Fibroblast of lung (primary cell): ENCODE data around the gene CYP4F22. TPM values are rescaled to one million over a fixed set of nuclear protein-coding genes. Genes with fewer than 3 reads are reported as not detected.
"Not testable (repeated sequence)": the region's sequence is repeated elsewhere in the genome, so short reads cannot be mapped to it uniquely, and the experiment has no call there.

Source experiments
- DNase-seq, 2 donors: peaks; one replicate each; pipeline versions ENCODE4 v3.0.0 to v3.0.0-alpha.2; 2010; ENCODE audit warnings: low read depth in 2 of 2
- H2AFZ ChIP-seq: 2 replicates; pipeline ENCODE4 v1.5.1; 2012; ENCODE audit warnings: low read length, control low read depth, inconsistent platforms
- H3K27ac ChIP-seq: 2 replicates; pipeline ENCODE4 v1.5.1; 2011; ENCODE audit warnings: low read length, control low read depth; ENCODE audit not compliant: insufficient read depth
- H3K27me3 ChIP-seq: 2 replicates; pipeline ENCODE4 v1.5.1; 2011; ENCODE audit warnings: mild to moderate bottlenecking, low read length; ENCODE audit not compliant: control insufficient read depth, insufficient read depth
- H3K36me3 ChIP-seq: 2 replicates; pipeline ENCODE4 v1.5.1; 2011; ENCODE audit warnings: low read length; ENCODE audit not compliant: control insufficient read depth, insufficient read depth
- H3K4me1 ChIP-seq: 2 replicates; pipeline ENCODE4 v1.5.1; 2011; ENCODE audit warnings: low read length; ENCODE audit not compliant: control insufficient read depth, insufficient read depth; ENCODE audit errors: extremely low read depth
- H3K4me2 ChIP-seq: 2 replicates; pipeline ENCODE4 v1.5.1; 2011; ENCODE audit warnings: low read length, control low read depth; ENCODE audit not compliant: insufficient read depth; ENCODE audit errors: extremely low read depth
- H3K4me3 ChIP-seq, 4 experiments: fragments of 200-600 bp in 1 of 4; sonication (generic) in 1 of 4; replicated peaks in 1 of 4; 2 replicates each; pipeline ENCODE4 v1.5.1; 2011 to 2016; ENCODE audit warnings: low read length in 4 of 4, low read depth in 3 of 4, mild to moderate bottlenecking in 3 of 4, control low read depth in 2 of 4, inconsistent platforms in 1 of 4, mixed read lengths in 1 of 4; ENCODE audit not compliant: insufficient read depth in 1 of 4; ENCODE audit errors: control extremely low read depth in 1 of 4
- H3K79me2 ChIP-seq: 2 replicates; pipeline ENCODE4 v1.5.1; 2012; ENCODE audit warnings: mild to moderate bottlenecking, low read length, inconsistent platforms; ENCODE audit not compliant: control insufficient read depth, insufficient read depth
- H3K9ac ChIP-seq: 2 replicates; pipeline ENCODE4 v1.5.1; 2011; ENCODE audit warnings: mild to moderate bottlenecking, low read length, control low read depth; ENCODE audit not compliant: insufficient read depth
- H3K9me3 ChIP-seq: 2 replicates; pipeline ENCODE4 v1.5.1; 2012; ENCODE audit warnings: low read depth, low read length; ENCODE audit not compliant: control insufficient read depth, insufficient read depth
- H4K20me1 ChIP-seq: 2 replicates; pipeline ENCODE4 v1.5.1; 2011; ENCODE audit warnings: low read length; ENCODE audit not compliant: control insufficient read depth, insufficient read depth; ENCODE audit errors: extremely low read depth
- CTCF ChIP-seq, 2 donors: IDR thresholded peaks in 1 of 2; conservative IDR thresholded peaks in 1 of 2; 1 replicate in 1 of 2; 2 replicates in 1 of 2; pipeline ENCODE4 v1.5.1; 2011 to 2012; ENCODE audit warnings: low read length in 2 of 2, control low read depth in 1 of 2, inconsistent platforms in 1 of 2, low read depth in 1 of 2, mild to moderate bottlenecking in 1 of 2
- EZH2 ChIP-seq: IDR thresholded peaks from 2 replicates; pipeline ENCODE4 v1.5.1; 2012; ENCODE audit warnings: low read length, control low read depth, mild to moderate bottlenecking; ENCODE audit errors: missing control alignments
- polyA plus RNA-seq, 2 donors: library from polyadenylated mRNA; depleted of rRNA in 1 of 2; stranded (reverse) in 1 of 2; unstranded in 1 of 2; fragments of >200 nt; gene quantifications; 2 replicates each; pipeline ENCODE4 v1.2.1, GENCODE V29; 2011 to 2012; ENCODE audit warnings: missing spikeins in 1 of 2
- total RNA-seq: library from RNA; depleted of rRNA; stranded (reverse); fragments of >200 nt; gene quantifications from 2 replicates; pipeline ENCODE4 v1.2.1, GENCODE V29; 2014

The CYP4F22 gene
- total and polyA plus RNA-seq, 2 donors (not counting 1 experiment from before 2014, with no cell fraction given): not detected

DNA sequence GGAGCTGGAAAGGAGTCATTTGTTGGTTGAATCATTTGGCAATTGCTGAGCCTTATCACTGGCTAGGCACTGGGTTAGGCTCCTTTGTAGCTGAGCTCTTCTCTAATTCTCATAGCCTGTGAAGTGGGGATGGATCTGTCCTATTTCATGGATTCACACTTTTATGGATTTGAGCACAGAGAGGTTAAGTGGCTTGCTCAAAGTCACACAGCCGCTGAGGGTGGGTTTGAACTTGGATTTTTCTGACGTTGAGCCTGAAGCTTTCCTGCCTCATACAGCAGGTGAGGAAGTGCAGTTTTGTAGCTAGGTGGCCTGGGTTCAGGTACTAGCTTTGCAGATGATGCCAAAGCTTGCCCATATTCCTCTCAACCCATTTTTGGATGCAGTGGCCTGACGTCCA lies 19.4 kb downstream of the CYP4F22 start:
- Histone ChIP-seq H3K9me3 (no peaks in the 10 kb centered on the region), H3K27me3 (no peaks in the 10 kb centered on the region), H3K79me2 (no peaks in the 10 kb centered on the region), H3K4me3 (no peak overlapping the region), H3K4me1 (no peaks in the 10 kb centered on the region), H3K27ac (no peak overlapping the region), H3K9ac (no peak overlapping the region), H3K36me3 (no peaks in the 10 kb centered on the region), H3K4me2 (no peak overlapping the region), H2AFZ (no peak overlapping the region), H4K20me1 (no peaks in the 10 kb centered on the region)
- no peak for DNase-seq
- TF ChIP-seq CTCF (conservative IDR thresholded peaks at IDR 0.05 in 1 of 2, IDR thresholded peaks at IDR 0.05 in 1 of 2; ENCODE audit: low read depth in 1 of 2, low read length in 2 of 2): no peak
- TF ChIP-seq EZH2: no peak

GRCh38 chr19:15529774-15530372 lies 21.5 kb downstream of the CYP4F22 start:
- TF ChIP-seq CTCF (conservative IDR thresholded peaks at IDR 0.05 in 1 of 2, IDR thresholded peaks at IDR 0.05 in 1 of 2; ENCODE audit: low read depth in 1 of 2, low read length in 2 of 2): no peak
- no peak for TF ChIP-seq EZH2
- H3K36me3 ChIP-seq: no peaks in the 10 kb centered on the region
- H3K4me1 ChIP-seq: no peaks in the 10 kb centered on the region
- H3K9me3 ChIP-seq: no peaks in the 10 kb centered on the region
- H3K9ac ChIP-seq: no peak overlapping the region
- H4K20me1 ChIP-seq: no peaks in the 10 kb centered on the region
- H3K27ac ChIP-seq: no peak overlapping the region
- no peak overlapping the region for H3K4me3 ChIP-seq
- DNase-seq: no peak
- no peak overlapping the region for H2AFZ ChIP-seq
- H3K4me2 ChIP-seq: no peak overlapping the region
- H3K27me3 ChIP-seq: no peaks in the 10 kb centered on the region
- H3K79me2 ChIP-seq: no peaks in the 10 kb centered on the region

DNA sequence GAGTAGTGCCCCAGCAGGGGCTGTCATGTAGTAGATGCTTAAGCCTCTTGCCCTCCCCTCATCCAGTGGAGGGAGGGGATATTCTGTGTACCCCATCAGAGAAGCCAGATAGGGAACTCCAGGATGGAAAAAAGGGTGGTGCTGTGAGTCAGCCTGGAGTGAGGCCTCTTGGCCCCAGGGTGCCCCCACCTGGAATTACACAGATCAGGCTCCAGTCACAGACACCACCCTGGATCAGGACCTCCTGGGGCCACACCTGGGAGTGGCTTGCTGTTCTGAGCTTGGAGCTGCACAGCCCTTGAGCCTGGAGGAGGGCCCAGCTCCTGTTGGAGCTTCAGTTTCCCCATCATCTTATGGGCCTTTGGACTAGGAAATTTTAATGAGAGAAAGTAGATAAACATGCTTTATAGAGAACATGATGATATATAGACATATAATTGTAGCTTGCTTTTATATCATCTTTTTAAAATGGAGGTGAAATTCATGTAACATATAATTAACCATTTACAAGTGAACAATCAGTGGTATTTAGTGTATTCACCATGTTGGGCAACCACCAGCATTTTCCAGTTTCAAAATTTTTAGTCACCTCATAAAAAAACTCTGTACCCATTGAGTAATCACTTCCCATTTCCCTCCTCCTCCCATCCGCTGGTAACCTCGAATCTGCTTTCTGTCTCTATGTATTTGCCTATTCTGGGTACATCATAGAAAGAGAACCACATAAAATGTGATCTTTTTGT lies 24.6 kb downstream of the CYP4F22 start:
- Histone ChIP-seq H3K4me1 (no peaks in the 10 kb centered on the region), H4K20me1 (no peaks in the 10 kb centered on the region), H3K9me3 (no peaks in the 10 kb centered on the region), H2AFZ (no peak overlapping the region), H3K4me2 (no peak overlapping the region), H3K36me3 (no peaks in the 10 kb centered on the region), H3K79me2 (no peaks in the 10 kb centered on the region), H3K27ac (no peak overlapping the region), H3K27me3 (no peaks in the 10 kb centered on the region), H3K9ac (no peak overlapping the region), H3K4me3 (no peak overlapping the region)
- no peak for DNase-seq
- TF ChIP-seq EZH2 (no peak), CTCF (conservative IDR thresholded peaks at IDR 0.05 in 1 of 2, IDR thresholded peaks at IDR 0.05 in 1 of 2; ENCODE audit: low read depth in 1 of 2, low read length in 2 of 2) (no peak)

- H3K4me1 ChIP-seq, H3K36me3 ChIP-seq, H3K9ac ChIP-seq, H2AFZ ChIP-seq, H3K4me2 ChIP-seq, H4K20me1 ChIP-seq, DNase-seq, H3K27me3 ChIP-seq, H3K27ac ChIP-seq, H3K9me3 ChIP-seq, H3K4me3 ChIP-seq, H3K79me2 ChIP-seq: not testable (repeated sequence)
Measured at GRCh38 chr19:15533522-15533830, 25.2 kb downstream of the CYP4F22 start.
